SH-SY5Y (cell line): ENCODE measurements around the gene ELMO1.

Source experiments
- GATA2 ChIP-seq: IDR thresholded peaks from 2 replicates; pipeline ENCODE4 v1.6.1; 2011; ENCODE audit warnings: mild to moderate bottlenecking, low read depth, low read length
- GATA3 ChIP-seq: IDR thresholded peaks from 2 replicates; pipeline ENCODE4 v1.6.1; 2011; ENCODE audit warnings: low read depth, mild to moderate bottlenecking, low read length, moderate library complexity

DNA sequence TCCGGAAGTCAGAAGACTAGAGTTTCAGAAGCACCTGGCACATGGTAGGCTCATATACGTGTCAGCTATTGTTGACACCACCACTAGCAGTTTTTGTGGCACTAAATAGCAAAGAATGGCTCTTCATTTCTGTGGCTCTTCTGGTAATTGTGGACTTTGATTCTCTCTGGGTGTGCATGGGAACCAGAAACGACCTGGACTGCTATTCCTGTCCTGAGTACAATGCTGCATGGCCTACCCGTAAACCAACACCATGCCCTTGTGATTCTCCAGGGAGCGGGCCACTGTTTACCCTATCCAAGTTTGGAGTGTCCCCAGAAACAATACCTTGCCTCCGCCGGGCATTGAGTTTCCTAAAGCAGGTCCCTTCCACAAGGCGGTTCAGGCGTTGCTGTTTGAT, 561.4 kb downstream of the ELMO1 start:
- TF ChIP-seq GATA3 (no peak), GATA2 (no peak)
